Upper lobe of left lung (tissue), 4 donors: ENCODE data around the gene CUEDC1.

Experiments used
- CTCF ChIP-seq, 6 experiments: fragments of 450-650 bp in 4 of 6; fragments of 200-600 bp in 2 of 6; sonication (generic) in 2 of 6; IDR thresholded peaks; one replicate each; pipeline ENCODE4 v1.5.1; 2016 to 2019; ENCODE audit warnings: antibody characterized with exemption in 6 of 6
- POLR2A ChIP-seq, 4 donors: fragments of 450-650 bp; IDR thresholded peaks; one replicate each; pipeline ENCODE4 v1.5.1; 2016 to 2017; ENCODE audit warnings: antibody characterized with exemption in 4 of 4, mild to moderate bottlenecking in 2 of 4
- POLR2AphosphoS5 ChIP-seq, 2 donors: sonication (generic); formaldehyde crosslinking; IDR thresholded peaks; one replicate each; pipeline ENCODE4 v1.5.1; 2017; ENCODE audit warnings: antibody characterized with exemption in 2 of 2

GRCh38 chr17:57955183-57955931 lies at the start of gene CUEDC1:
- TF ChIP-seq CTCF (IDR thresholded peaks at IDR 0.05) (peak; percentile 61 to 82 (median 72)), POLR2AphosphoS5 (IDR thresholded peaks at IDR 0.05) (peak in 1 of 2 donors; percentile 21), POLR2A (IDR thresholded peaks at IDR 0.05) (peak in 2 of 4 donors; percentile 25 to 50)
